SJSA1 (cell line): ENCODE data around the gene FGF14. TPM values are rescaled to one million over a fixed set of nuclear protein-coding genes. Genes with fewer than 3 reads are reported as not detected.

Source experiments
- DNase-seq, 2 experiments: peaks; one replicate each; pipeline ENCODE4 v3.0.0-alpha.2; 2015 to 2020; ENCODE audit warnings: low spot score in 2 of 2, low read depth in 1 of 2
- H3K27ac ChIP-seq: fragments of 250-450 bp; sonication (Bioruptor Pico); 2 replicates; pipeline ENCODE4 v1.5.1; 2020; ENCODE audit warnings: mild to moderate bottlenecking, moderate library complexity
- H3K27me3 ChIP-seq: fragments of 250-450 bp; sonication (Bioruptor Pico); replicated peaks from 2 replicates; pipeline ENCODE4 v1.5.1; 2020; ENCODE audit warnings: mild to moderate bottlenecking, moderate library complexity
- H3K36me3 ChIP-seq: fragments of 250-450 bp; sonication (Bioruptor Pico); 2 replicates; pipeline ENCODE4 v1.5.1; 2020; ENCODE audit warnings: mild to moderate bottlenecking
- H3K4me1 ChIP-seq: fragments of 250-450 bp; sonication (Bioruptor Pico); replicated peaks from 2 replicates; pipeline ENCODE4 v1.6.1; 2021; ENCODE audit warnings: mild to moderate bottlenecking
- H3K4me3 ChIP-seq: fragments of 250-450 bp; sonication (Bioruptor Pico); 2 replicates; pipeline ENCODE4 v1.5.1; 2020; ENCODE audit warnings: mild to moderate bottlenecking
- H3K9me3 ChIP-seq: fragments of 250-450 bp; sonication (Bioruptor Pico); replicated peaks from 2 replicates; pipeline ENCODE4 v1.5.1; 2020; ENCODE audit warnings: mild to moderate bottlenecking
- total RNA-seq: library from RNA; depleted of rRNA; stranded (reverse); fragments of >200 nt; shearing (Covaris generic); gene quantifications from 2 replicates; pipeline ENCODE4 v1.2.3, GENCODE V29; 2014

FGF14 gene
- total RNA-seq, 1 experiment from 2014 or later, result not detected

GRCh38 chr13:102280366-102280765, 121.5 kb downstream of the FGF14 start:
- no peak overlapping the region for H3K27ac ChIP-seq
- no peak for DNase-seq
- H3K36me3 ChIP-seq, result no peaks in the 10 kb centered on the region

DNA sequence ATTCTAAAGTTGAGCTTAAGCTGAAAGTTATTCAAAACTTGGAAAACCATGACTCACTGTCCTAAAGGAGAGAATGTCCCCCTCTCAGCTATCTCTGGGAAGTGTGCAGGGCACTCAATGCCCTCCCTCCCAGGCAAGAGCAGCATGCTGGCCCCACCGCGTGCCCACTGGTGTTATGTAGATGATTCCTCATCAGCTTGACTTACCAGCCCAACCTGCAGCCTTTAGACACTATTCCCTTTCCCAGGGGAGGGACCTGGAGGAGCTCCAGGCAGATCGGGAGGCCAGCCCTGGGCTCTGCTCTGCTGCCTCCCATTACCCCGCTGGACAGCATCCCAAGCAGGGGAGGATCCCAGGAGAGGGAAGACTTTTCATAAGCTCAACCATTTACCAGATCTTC, 124.6 kb downstream of the FGF14 start:
- Histone ChIP-seq H3K4me1 (no peaks in the 10 kb centered on the region), H3K27me3 (no peaks in the 10 kb centered on the region), H3K9me3 (no peaks in the 10 kb centered on the region), H3K27ac (no peak overlapping the region), H3K4me3 (no peak overlapping the region), H3K36me3 (no peaks in the 10 kb centered on the region)
- DNase-seq, result no peak

More at GRCh38 chr13:102280366-102280765, 121.5 kb downstream of the FGF14 start:
- Histone ChIP-seq H3K9me3 (no peaks in the 10 kb centered on the region), H3K4me3 (no peak overlapping the region), H3K4me1 (no peaks in the 10 kb centered on the region), H3K27me3 (no peaks in the 10 kb centered on the region)

- H3K27ac ChIP-seq, result no peak overlapping the region
- no peaks in the 10 kb centered on the region for H3K4me1 ChIP-seq
- H3K9me3 ChIP-seq, result no peaks in the 10 kb centered on the region
- no peaks in the 10 kb centered on the region for H3K27me3 ChIP-seq
- no peak overlapping the region for H3K4me3 ChIP-seq
- H3K36me3 ChIP-seq, result no peaks in the 10 kb centered on the region
- no peak for DNase-seq
These were observed 125.4 kb downstream of the FGF14 start for GRCh38 chr13:102276404-102276803.

- H3K36me3 ChIP-seq, result no peaks in the 10 kb centered on the region
- H3K4me1 ChIP-seq, result no peaks in the 10 kb centered on the region
- H3K4me3 ChIP-seq, result no peak overlapping the region
- no peaks in the 10 kb centered on the region for H3K27me3 ChIP-seq
- DNase-seq, result no peak
- no peaks in the 10 kb centered on the region for H3K9me3 ChIP-seq
- no peak overlapping the region for H3K27ac ChIP-seq
These were observed 125.9 kb downstream of the FGF14 start for GRCh38 chr13:102275969-102276368.

- Histone ChIP-seq H3K4me1 (no peaks in the 10 kb centered on the region), H3K27me3 (no peaks in the 10 kb centered on the region), H3K9me3 (no peaks in the 10 kb centered on the region), H3K27ac (no peak overlapping the region), H3K36me3 (no peaks in the 10 kb centered on the region), H3K4me3 (no peak overlapping the region)
- DNase-seq, result no peak
These were observed 128.7 kb downstream of the FGF14 start for GRCh38 chr13:102273111-102273510.

- no peaks in the 10 kb centered on the region for H3K9me3 ChIP-seq
- no peak for DNase-seq
- no peak overlapping the region for H3K27ac ChIP-seq
- H3K36me3 ChIP-seq, result no peaks in the 10 kb centered on the region
- H3K4me3 ChIP-seq, result no peak overlapping the region
- no peaks in the 10 kb centered on the region; the same call in 1 of the 2 replicates for H3K27me3 ChIP-seq
- no peaks in the 10 kb centered on the region for H3K4me1 ChIP-seq
These were observed 134.7 kb downstream of the FGF14 start for GRCh38 chr13:102267191-102267590.

- no peak overlapping the region for H3K27ac ChIP-seq
- no peaks in the 10 kb centered on the region for H3K9me3 ChIP-seq
- H3K36me3 ChIP-seq, result no peaks in the 10 kb centered on the region
- no peak overlapping the region for H3K4me3 ChIP-seq
- H3K27me3 ChIP-seq, result no peaks in the 10 kb centered on the region
- no peaks in the 10 kb centered on the region for H3K4me1 ChIP-seq
- DNase-seq, result no peak
These were observed 140.0 kb downstream of the FGF14 start for GRCh38 chr13:102261809-102262208.

GRCh38 chr13:102261316-102261715, 140.5 kb downstream of the FGF14 start:
- H3K4me3 ChIP-seq, result no peak overlapping the region

GRCh38 chr13:102260256-102260655, 141.6 kb downstream of the FGF14 start:
- Histone ChIP-seq H3K4me1 (no peaks in the 10 kb centered on the region), H3K27ac (no peak overlapping the region), H3K27me3 (no peaks in the 10 kb centered on the region), H3K36me3 (no peaks in the 10 kb centered on the region), H3K4me3 (no peak overlapping the region), H3K9me3 (no peaks in the 10 kb centered on the region)
- no peak for DNase-seq

More at GRCh38 chr13:102261316-102261715, 140.5 kb downstream of the FGF14 start:
- no peak for DNase-seq
- Histone ChIP-seq H3K4me1 (no peaks in the 10 kb centered on the region), H3K36me3 (no peaks in the 10 kb centered on the region), H3K9me3 (no peaks in the 10 kb centered on the region), H3K27ac (no peak overlapping the region), H3K27me3 (no peaks in the 10 kb centered on the region)

DNA sequence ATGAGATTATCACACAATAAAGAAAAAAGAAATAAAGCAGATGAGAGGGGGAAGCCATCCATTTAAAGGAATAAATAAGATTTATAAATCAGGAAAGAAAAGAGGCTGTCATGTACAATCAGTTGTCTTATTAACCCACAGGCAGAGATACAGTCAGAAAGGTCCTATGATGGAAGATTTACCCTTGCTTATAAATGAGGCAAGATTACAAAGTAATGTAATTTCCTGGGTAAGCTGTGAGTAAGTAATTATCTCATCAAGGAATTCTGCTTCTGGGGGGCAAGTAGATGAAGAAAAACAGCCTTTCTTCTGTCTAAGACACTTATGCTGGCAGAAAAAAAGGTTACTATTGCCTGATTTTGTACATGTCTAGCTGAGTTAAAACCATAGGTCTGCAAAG, 146.4 kb downstream of the FGF14 start:
- no peaks in the 10 kb centered on the region for H3K9me3 ChIP-seq
- no peak for DNase-seq
- no peak overlapping the region for H3K4me3 ChIP-seq
- H3K27me3 ChIP-seq, result no peaks in the 10 kb centered on the region
- no peak overlapping the region for H3K27ac ChIP-seq
- H3K4me1 ChIP-seq, result no peaks in the 10 kb centered on the region
- no peaks in the 10 kb centered on the region for H3K36me3 ChIP-seq

- Histone ChIP-seq H3K27me3 (no peaks in the 10 kb centered on the region), H3K4me1 (no peaks in the 10 kb centered on the region), H3K4me3 (no peak overlapping the region), H3K9me3 (no peaks in the 10 kb centered on the region), H3K27ac (no peak overlapping the region), H3K36me3 (no peaks in the 10 kb centered on the region)
- no peak for DNase-seq
These were observed 150.0 kb downstream of the FGF14 start for GRCh38 chr13:102251817-102252216.

DNA sequence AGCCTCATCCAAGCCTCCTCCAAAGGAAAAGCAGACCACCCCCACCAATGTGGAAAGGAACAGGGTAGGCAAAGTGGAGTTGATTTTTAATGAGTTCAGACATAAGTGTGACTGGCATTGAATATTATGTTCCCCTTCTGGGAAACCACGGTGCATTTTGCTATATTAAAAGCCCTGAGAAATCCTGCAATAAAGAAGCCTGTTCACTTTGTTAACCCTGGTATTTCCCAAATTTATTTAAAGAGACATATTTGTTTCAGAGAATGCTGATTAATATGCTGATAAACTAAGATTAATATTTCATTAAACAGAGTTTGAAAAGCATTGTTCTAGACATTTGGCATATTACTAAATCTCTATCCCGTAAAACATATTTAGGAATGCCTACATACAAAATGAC, 151.4 kb downstream of the FGF14 start:
- DNase-seq, result no peak
- H3K36me3 ChIP-seq, result no peaks in the 10 kb centered on the region
- no peak overlapping the region for H3K27ac ChIP-seq
- no peak overlapping the region for H3K4me3 ChIP-seq
- no peaks in the 10 kb centered on the region for H3K9me3 ChIP-seq
- no peaks in the 10 kb centered on the region for H3K4me1 ChIP-seq
- H3K27me3 ChIP-seq, result 0 out of 2 replicates have a peak, but pooled peaks cover 3% of the 10 kb centered on the region

DNA sequence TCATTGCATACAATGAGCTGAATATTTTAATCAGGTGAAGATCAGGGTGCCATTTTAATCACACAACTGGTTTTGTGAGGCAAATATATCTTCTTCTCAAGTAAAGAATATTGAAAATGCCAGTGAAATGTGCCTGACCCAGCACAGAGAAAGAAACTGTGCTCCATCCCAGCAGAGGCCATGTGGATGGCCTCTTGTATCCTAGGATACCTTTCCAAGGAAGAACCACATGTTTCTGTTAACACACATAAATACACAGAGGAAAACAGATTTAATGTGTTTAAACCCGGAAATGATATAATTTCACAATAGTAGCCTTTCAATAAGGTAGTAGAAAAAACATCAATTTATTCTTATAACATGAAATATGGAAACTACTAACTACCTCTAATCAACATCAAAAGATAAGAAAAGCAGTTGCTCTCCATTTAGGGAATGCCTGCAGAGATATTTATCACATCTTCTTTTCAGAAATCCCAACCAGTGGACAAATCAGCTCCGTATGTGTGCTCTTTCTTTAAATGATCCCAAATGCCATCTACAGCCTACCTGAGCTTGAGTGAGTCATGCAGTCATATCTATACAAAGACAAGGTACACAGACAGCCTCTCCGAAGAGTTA, 157.1 kb downstream of the FGF14 start:
- Histone ChIP-seq H3K27ac (no peak overlapping the region), H3K9me3 (no peaks in the 10 kb centered on the region), H3K27me3 (0 out of 2 replicates have a peak, but pooled peaks cover 5% of the 10 kb centered on the region), H3K4me1 (no peaks in the 10 kb centered on the region), H3K36me3 (no peaks in the 10 kb centered on the region), H3K4me3 (no peak overlapping the region)
- no peak for DNase-seq

GRCh38 chr13:102240110-102240509, 161.7 kb downstream of the FGF14 start:
- DNase-seq, result no peak
- Histone ChIP-seq H3K27ac (no peak overlapping the region), H3K4me3 (no peak overlapping the region), H3K27me3 (0 out of 2 replicates have a peak, but pooled peaks cover 2% of the 10 kb centered on the region), H3K9me3 (no peaks in the 10 kb centered on the region), H3K36me3 (no peaks in the 10 kb centered on the region), H3K4me1 (no peaks in the 10 kb centered on the region)

- H3K27me3 ChIP-seq, result 0 out of 2 replicates have a peak, but pooled peaks cover 2% of the 10 kb centered on the region
These were observed 164.6 kb downstream of the FGF14 start for GRCh38 chr13:102237230-102237629.

More at GRCh38 chr13:102237230-102237629, 164.6 kb downstream of the FGF14 start:
- no peak for DNase-seq
- Histone ChIP-seq H3K4me3 (no peak overlapping the region), H3K9me3 (no peaks in the 10 kb centered on the region), H3K36me3 (no peaks in the 10 kb centered on the region), H3K4me1 (no peaks in the 10 kb centered on the region), H3K27ac (no peak overlapping the region)
